Measurements from ENCODE around the gene TUSC2.
A peak's percentile ranks its signal among the peaks of the same experiment; 100 is the strongest.

Gene TUSC2

DNA sequence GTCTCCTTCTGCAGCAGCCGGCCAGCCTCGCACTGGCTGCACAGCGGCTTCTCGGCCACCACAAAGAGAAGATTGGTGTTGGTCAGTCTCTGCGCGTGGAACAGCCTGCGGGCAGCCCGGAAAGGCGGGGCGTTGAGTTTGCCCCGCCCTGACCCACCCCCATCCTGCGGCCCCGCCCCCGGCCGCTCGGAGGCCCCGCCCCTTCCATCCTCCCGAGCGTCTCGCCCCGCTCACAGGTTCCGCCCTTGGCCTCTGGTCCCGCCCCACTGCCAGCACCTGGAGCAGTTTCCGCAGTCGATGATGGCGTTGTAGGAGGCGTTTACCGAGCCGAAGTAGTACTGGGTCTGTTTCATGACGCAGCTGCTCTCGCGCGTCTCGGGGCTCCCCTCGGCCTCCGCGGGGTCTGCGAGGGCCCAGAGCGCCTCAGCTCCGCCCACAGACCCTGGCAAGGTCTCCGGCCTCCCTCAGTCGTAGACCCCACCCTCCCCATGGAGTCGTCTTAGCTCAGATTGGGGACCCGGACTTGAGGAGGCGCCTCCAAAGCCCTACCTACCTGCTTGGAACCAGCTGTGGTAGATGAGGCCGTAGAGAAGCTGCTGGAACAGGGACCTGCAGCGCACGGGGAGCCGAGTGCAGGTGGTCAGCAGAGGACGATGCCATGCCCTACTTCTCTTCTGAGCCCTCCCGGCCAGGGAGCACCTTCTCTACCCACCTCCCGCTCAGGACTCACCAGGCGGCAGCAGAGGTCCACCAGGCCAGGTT lies 37.2 kb upstream of the TUSC2 start:
- Histone ChIP-seq H3K4me3 (ENCODE audit: severe bottlenecking) (peak overlapping the region; percentile 32), H3K27me3 (ENCODE audit: insufficient read depth, poor library complexity, severe bottlenecking) (no peaks in the 10 kb centered on the region), H3K36me3 (ENCODE audit: low read depth) (no peaks in the 10 kb centered on the region), H3K9me3 (ENCODE audit: severe bottlenecking) (no peaks in the 10 kb centered on the region), H3K4me1 (ENCODE audit: insufficient read depth, poor library complexity, severe bottlenecking) (peaks cover 7% of the 10 kb centered on the region), H3K27ac (ENCODE audit: poor library complexity, severe bottlenecking) (no peak overlapping the region)
- TF ChIP-seq CTCF (IDR thresholded peaks at IDR 0.05; ENCODE audit: poor library complexity, severe bottlenecking), result no peak
- peak; percentile 92 for DNase-seq (ENCODE audit: low spot score)
- ATAC-seq (ENCODE audit: low read depth), result peak; percentile 87

GRCh38 chr3:50364573-50365079 lies 36.6 kb upstream of the TUSC2 start:
- H3K27ac ChIP-seq (ENCODE audit: poor library complexity, severe bottlenecking), result no peak overlapping the region
- H3K27me3 ChIP-seq (ENCODE audit: insufficient read depth, poor library complexity, severe bottlenecking), result no peaks in the 10 kb centered on the region
- H3K4me1 ChIP-seq (ENCODE audit: insufficient read depth, poor library complexity, severe bottlenecking), result peaks cover 7% of the 10 kb centered on the region
- ATAC-seq (ENCODE audit: low read depth) (peak; percentile 20), DNase-seq (ENCODE audit: low spot score) (no peak)
- no peaks in the 10 kb centered on the region for H3K36me3 ChIP-seq (ENCODE audit: low read depth)
- TF ChIP-seq CTCF (IDR thresholded peaks at IDR 0.05; ENCODE audit: poor library complexity, severe bottlenecking), result no peak
- H3K9me3 ChIP-seq (ENCODE audit: severe bottlenecking), result no peaks in the 10 kb centered on the region
- peak overlapping the region; percentile 32 for H3K4me3 ChIP-seq (ENCODE audit: severe bottlenecking)

DNA sequence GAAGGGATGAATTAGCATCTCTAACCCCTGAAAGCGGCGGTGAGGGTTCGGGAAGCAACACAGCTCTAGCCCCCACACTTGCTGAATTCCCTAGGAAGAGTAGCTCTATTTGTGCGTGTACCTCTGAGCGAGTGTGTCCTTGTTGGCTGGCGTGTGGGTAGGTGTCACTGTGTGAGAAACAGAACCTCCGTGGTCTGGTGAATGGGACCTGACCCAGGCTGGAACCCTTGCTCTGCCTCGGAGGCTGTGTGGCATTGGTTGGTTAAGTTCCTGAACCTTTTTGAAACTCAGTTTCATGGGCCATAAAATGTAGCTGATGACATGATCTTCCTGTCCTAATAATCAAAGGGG lies 31.7 kb upstream of the TUSC2 start:
- Histone ChIP-seq H3K4me1 (ENCODE audit: insufficient read depth, poor library complexity, severe bottlenecking) (peaks cover 13% of the 10 kb centered on the region), H3K36me3 (ENCODE audit: low read depth) (peaks cover 20% of the 10 kb centered on the region), H3K4me3 (ENCODE audit: severe bottlenecking) (peak overlapping the region; percentile 56), H3K27me3 (ENCODE audit: insufficient read depth, poor library complexity, severe bottlenecking) (no peaks in the 10 kb centered on the region), H3K9me3 (ENCODE audit: severe bottlenecking) (no peaks in the 10 kb centered on the region), H3K27ac (ENCODE audit: poor library complexity, severe bottlenecking) (no peak overlapping the region)
- no peak for DNase-seq (ENCODE audit: low spot score)
- no peak for ATAC-seq (ENCODE audit: low read depth)
- TF ChIP-seq CTCF (IDR thresholded peaks at IDR 0.05; ENCODE audit: poor library complexity, severe bottlenecking), result no peak

GRCh38 chr3:50358911-50359759 lies 31.1 kb upstream of the TUSC2 start, which contains the start of gene TMEM115:
Gene TMEM115 (minus strand): TSS chr3:50359521. CDS start chr3:50359063, 458 bp downstream.
- H3K27me3 ChIP-seq (ENCODE audit: insufficient read depth, poor library complexity, severe bottlenecking), result no peaks in the 10 kb centered on the region

More at GRCh38 chr3:50358911-50359759, 31.1 kb upstream of the TUSC2 start, which contains the start of gene TMEM115:
- DNase-seq (ENCODE audit: low spot score) (peak; percentile 98), ATAC-seq (ENCODE audit: low read depth) (peak; percentile 98)
- H3K36me3 ChIP-seq (ENCODE audit: low read depth), result peaks cover 22% of the 10 kb centered on the region
- H3K9me3 ChIP-seq (ENCODE audit: severe bottlenecking), result no peaks in the 10 kb centered on the region
- H3K4me3 ChIP-seq (ENCODE audit: severe bottlenecking), result peak within 1 kb of the TSS; percentile 56
- H3K4me1 ChIP-seq (ENCODE audit: insufficient read depth, poor library complexity, severe bottlenecking), result peaks cover 13% of the 10 kb centered on the region
- TF ChIP-seq CTCF (IDR thresholded peaks at IDR 0.05; ENCODE audit: poor library complexity, severe bottlenecking), result no peak
- H3K27ac ChIP-seq (ENCODE audit: poor library complexity, severe bottlenecking), result peak within 1 kb of the TSS; percentile 31

Data from RWPE2 (cell line).